HG03354 (cell line): Measurements from ENCODE around the gene TUBE1.

Source experiments
- ATAC-seq: cut with Tn5 transposase; IDR thresholded peaks from one replicate; pipeline ENCODE4 v1.9.1; 2021; ENCODE audit warnings: mild to moderate bottlenecking; ENCODE audit not compliant: unreplicated experiment, poor library complexity, severe bottlenecking

Gene TUBE1

GRCh38 chr6:112037783-112038216, 49.5 kb downstream of the TUBE1 start:
- ATAC-seq, result no peak

GRCh38 chr6:112036088-112036637, 51.1 kb downstream of the TUBE1 start:
- ATAC-seq, result no peak

GRCh38 chr6:112034616-112034995, 52.7 kb downstream of the TUBE1 start:
- no peak for ATAC-seq

- no peak for ATAC-seq
Observed at GRCh38 chr6:112033791-112034615, 53.3 kb downstream of the TUBE1 start.

- ATAC-seq, result no peak
Observed at GRCh38 chr6:112032728-112033127, 54.6 kb downstream of the TUBE1 start.

GRCh38 chr6:112031960-112032359, 55.3 kb downstream of the TUBE1 start:
- ATAC-seq, result no peak

GRCh38 chr6:112030961-112031660, 56.2 kb downstream of the TUBE1 start:
- no peak for ATAC-seq

GRCh38 chr6:112030206-112030960, 56.9 kb downstream of the TUBE1 start:
- no peak for ATAC-seq

GRCh38 chr6:112029045-112029822, 58.0 kb downstream of the TUBE1 start:
- peak; percentile 76 for ATAC-seq

- ATAC-seq, result no peak
Observed at GRCh38 chr6:112027942-112028674, 59.2 kb downstream of the TUBE1 start.

- ATAC-seq, result no peak
Observed at GRCh38 chr6:112026933-112027332, 60.3 kb downstream of the TUBE1 start.

GRCh38 chr6:112024464-112024863, 62.8 kb downstream of the TUBE1 start:
- no peak for ATAC-seq

- ATAC-seq, result no peak
Observed at GRCh38 chr6:112022749-112023148, 64.5 kb downstream of the TUBE1 start.

GRCh38 chr6:112021691-112022310, 65.5 kb downstream of the TUBE1 start:
- no peak for ATAC-seq
